Left hindlimb (tissue), 1 donor: Measurements from ENCODE around the gene USP15.
"Not testable (repeated sequence)": the region's sequence is repeated elsewhere in the genome, so short reads cannot be mapped to it uniquely, and the experiment has no call there.

Source experiments
- DNase-seq: peaks from one replicate; pipeline ENCODE4 v3.0.0-alpha.2; 2018

The USP15 gene

GRCh38 chr12:62332598-62332997 lies 72.4 kb downstream of the USP15 start:
- DNase-seq: no peak

- no peak for DNase-seq
Observed at GRCh38 chr12:62335057-62335456, 74.9 kb downstream of the USP15 start.

GRCh38 chr12:62335796-62336195 lies 75.6 kb downstream of the USP15 start:
- no peak for DNase-seq

GRCh38 chr12:62337643-62338042 lies 77.4 kb downstream of the USP15 start:
- DNase-seq: not testable (repeated sequence)

GRCh38 chr12:62342614-62343303 lies 82.6 kb downstream of the USP15 start:
- not testable (repeated sequence) for DNase-seq

GRCh38 chr12:62343304-62344120 lies 83.3 kb downstream of the USP15 start:
- DNase-seq: not testable (repeated sequence)

GRCh38 chr12:62344731-62345556 lies 84.7 kb downstream of the USP15 start:
- not testable (repeated sequence) for DNase-seq

GRCh38 chr12:62345667-62346066 lies 85.5 kb downstream of the USP15 start:
- DNase-seq: no peak

- no peak for DNase-seq
Observed at GRCh38 chr12:62346817-62347216, 86.6 kb downstream of the USP15 start.

- no peak for DNase-seq
Observed at GRCh38 chr12:62347922-62348650, 87.9 kb downstream of the USP15 start.

GRCh38 chr12:62350554-62350953 lies 90.3 kb downstream of the USP15 start:
- no peak for DNase-seq

- DNase-seq: no peak
Observed at GRCh38 chr12:62351326-62351725, 91.1 kb downstream of the USP15 start.

GRCh38 chr12:62361048-62361447 lies 100.8 kb downstream of the USP15 start:
- DNase-seq: no peak

GRCh38 chr12:62363506-62363905 lies 103.3 kb downstream of the USP15 start:
- DNase-seq: no peak

- not testable (repeated sequence) for DNase-seq
Observed at GRCh38 chr12:62364697-62365096, 104.5 kb downstream of the USP15 start.

GRCh38 chr12:62365846-62366245 lies 105.6 kb downstream of the USP15 start:
- DNase-seq: not testable (repeated sequence)

GRCh38 chr12:62368430-62369223 lies 108.4 kb downstream of the USP15 start:
- DNase-seq: not testable (repeated sequence)

- no peak for DNase-seq
Observed at GRCh38 chr12:62370189-62370588, 110.0 kb downstream of the USP15 start.

- no peak for DNase-seq
Observed at GRCh38 chr12:62371661-62372060, 111.5 kb downstream of the USP15 start.

GRCh38 chr12:62372134-62372533 lies 111.9 kb downstream of the USP15 start:
- DNase-seq: no peak

GRCh38 chr12:62372825-62373224 lies 112.6 kb downstream of the USP15 start:
- no peak for DNase-seq

- DNase-seq: no peak
Observed at GRCh38 chr12:62375603-62376002, 115.4 kb downstream of the USP15 start.
